H1 (cell line): Measurements from ENCODE around the gene USH2A. TPM values are rescaled to one million over a fixed set of nuclear protein-coding genes. Genes with fewer than 3 reads are reported as not detected.

Source experiments
- CTCF ChIA-PET: fragments of 300-600 bp; sonication (Branson Sonifier 250); formaldehyde crosslinking; loops from one replicate; lab custom pipeline; 2021; ENCODE audit not compliant: partially characterized antibody; lab: Charles Lee
- POLR2A ChIA-PET: fragments of 300-600 bp; sonication (Branson Sonifier 250); formaldehyde crosslinking; loops from one replicate; lab custom pipeline; 2021; ENCODE audit warnings: inconsistent platforms; ENCODE audit not compliant: partially characterized antibody; lab: Charles Lee
- DNase-seq, 2 experiments: peaks; one replicate each; pipeline versions ENCODE4 v3.0.0 to v3.0.0-alpha.2; 2010 to 2022; ENCODE audit warnings: low spot score in 2 of 2, low read depth in 1 of 2, mixed read lengths in 1 of 2
- FAIRE-seq: peaks from 2 replicates; lab custom pipeline; 2011; peaks lifted over from hg19 to GRCh38; lab: Jason Lieb, UNC
- H2AFZ ChIP-seq: 2 replicates; pipeline ENCODE4 v1.8.1; 2012; ENCODE audit warnings: low read length, inconsistent platforms
- H2AK5ac ChIP-seq: 2 replicates; pipeline ENCODE4 v1.6.1; 2013; ENCODE audit warnings: low read depth, low read length
- H2BK120ac ChIP-seq: replicated peaks from 2 replicates; pipeline ENCODE3; 2013; ENCODE audit warnings: low read depth, low read length, inconsistent platforms
- H2BK12ac ChIP-seq: 2 replicates; pipeline ENCODE4 v1.6.1; 2013; ENCODE audit warnings: low read depth, low read length
- H2BK15ac ChIP-seq: 2 replicates; pipeline ENCODE4 v1.6.1; 2013; ENCODE audit warnings: low read length
- H2BK20ac ChIP-seq: 2 replicates; pipeline ENCODE4 v1.6.1; 2013; ENCODE audit warnings: low read length
- H2BK5ac ChIP-seq: 2 replicates; pipeline ENCODE4 v1.6.1; 2013; ENCODE audit warnings: low read depth, low read length
- H3K14ac ChIP-seq: 2 replicates; pipeline ENCODE4 v1.6.1; 2013; ENCODE audit warnings: inconsistent platforms; ENCODE audit not compliant: insufficient read length
- H3K18ac ChIP-seq: 2 replicates; pipeline ENCODE4 v1.6.1; 2013; ENCODE audit warnings: low read length; ENCODE audit errors: extremely low read depth
- H3K23ac ChIP-seq: 2 replicates; pipeline ENCODE4 v1.6.1; 2013; ENCODE audit warnings: inconsistent platforms; ENCODE audit not compliant: insufficient read length
- H3K23me2 ChIP-seq: 2 replicates; pipeline ENCODE4 v1.6.1; 2013; ENCODE audit warnings: low read depth, low read length
- H3K27ac ChIP-seq: 2 replicates; pipeline ENCODE4 v1.6.1; 2011; ENCODE audit warnings: low read depth, low read length, inconsistent platforms
- H3K27me3 ChIP-seq, 4 experiments: replicated peaks in 1 of 4; 1 replicate in 1 of 4; 2 replicates in 3 of 4; pipeline versions ENCODE4 v1.6.1 to v1.8.1; 2011 to 2013; ENCODE audit warnings: low read length in 3 of 4, mild to moderate bottlenecking in 3 of 4, inconsistent platforms in 2 of 4, mixed read lengths in 2 of 4, moderate library complexity in 1 of 4; ENCODE audit not compliant: control insufficient read depth in 3 of 4, insufficient read depth in 3 of 4; ENCODE audit errors: extremely low read depth in 1 of 4
- H3K36me3 ChIP-seq, 4 experiments: 2 replicates each; pipeline versions ENCODE4 v1.6.1 to v1.8.1; 2011 to 2013; ENCODE audit warnings: mild to moderate bottlenecking in 4 of 4, low read length in 3 of 4, moderate library complexity in 2 of 4, control low read depth in 1 of 4, inconsistent platforms in 1 of 4; ENCODE audit not compliant: insufficient read depth in 4 of 4, control insufficient read depth in 2 of 4
- H3K4ac ChIP-seq: replicated peaks from 2 replicates; pipeline ENCODE3; 2013; ENCODE audit warnings: low read length, low read depth, mixed read lengths, inconsistent platforms; ENCODE audit not compliant: insufficient read length
- H3K4me1 ChIP-seq, 4 experiments: replicated peaks in 1 of 4; 1 replicate in 1 of 4; 2 replicates in 3 of 4; pipeline versions ENCODE4 v1.6.1 to v1.8.1; 2011 to 2013; ENCODE audit warnings: low read length in 3 of 4, inconsistent platforms in 2 of 4, mixed read lengths in 1 of 4; ENCODE audit not compliant: insufficient read depth in 4 of 4, control insufficient read depth in 3 of 4
- H3K4me2 ChIP-seq, 2 experiments: 2 replicates each; pipeline versions ENCODE4 v1.6.1 to v1.8.1; 2011 to 2013; ENCODE audit warnings: low read depth in 2 of 2, low read length in 2 of 2, control low read depth in 1 of 2, inconsistent platforms in 1 of 2, mild to moderate bottlenecking in 1 of 2; ENCODE audit not compliant: insufficient read depth in 1 of 2
- H3K4me3 ChIP-seq, 4 experiments: fragments of 200-600, 300-600 bp in 1 of 4; sonication (generic), shearing (Covaris generic), sonication (Bioruptor Twin) in 1 of 4; 2 replicates each; pipeline versions ENCODE4 v1.5.1 to v1.8.1; 2011 to 2016; ENCODE audit warnings: low read length in 4 of 4, low read depth in 3 of 4, control low read depth in 2 of 4, inconsistent platforms in 2 of 4, mild to moderate bottlenecking in 2 of 4, mixed read lengths in 1 of 4, moderate library complexity in 1 of 4; ENCODE audit not compliant: insufficient read depth in 2 of 4; ENCODE audit errors: extremely low read depth in 1 of 4
- H3K56ac ChIP-seq: replicated peaks from 2 replicates; pipeline ENCODE3; 2013; ENCODE audit warnings: low read depth, mild to moderate bottlenecking, mixed read lengths, low read length, inconsistent platforms; ENCODE audit not compliant: insufficient read length
- H3K79me1 ChIP-seq: 2 replicates; pipeline ENCODE4 v1.6.1; 2013; ENCODE audit warnings: low read depth, low read length, control low read depth
- H3K79me2 ChIP-seq, 2 experiments: 2 replicates each; pipeline versions ENCODE4 v1.6.1 to v1.8.1; 2012 to 2013; ENCODE audit warnings: low read length in 2 of 2, mild to moderate bottlenecking in 2 of 2, inconsistent platforms in 1 of 2; ENCODE audit not compliant: insufficient read depth in 2 of 2, control insufficient read depth in 1 of 2
- H3K9ac ChIP-seq, 4 experiments: replicated peaks in 1 of 4; 1 replicate in 1 of 4; 2 replicates in 3 of 4; pipeline versions ENCODE4 v1.6.1 to v1.8.1; 2011 to 2013; ENCODE audit warnings: low read depth in 3 of 4, low read length in 3 of 4, control low read depth in 2 of 4, mild to moderate bottlenecking in 2 of 4, moderate library complexity in 2 of 4, inconsistent platforms in 1 of 4; ENCODE audit errors: extremely low read depth in 1 of 4
- H3K9me3 ChIP-seq, 2 experiments: 2 replicates each; pipeline versions ENCODE4 v1.6.1 to v1.8.1; 2012 to 2013; ENCODE audit warnings: mild to moderate bottlenecking in 2 of 2, moderate library complexity in 2 of 2, control low read depth in 1 of 2, inconsistent platforms in 1 of 2, low read depth in 1 of 2, low read length in 1 of 2, mixed read lengths in 1 of 2; ENCODE audit not compliant: insufficient read depth in 2 of 2
- H4K20me1 ChIP-seq, 2 experiments: replicated peaks in 1 of 2; 2 replicates each; pipeline versions ENCODE3 to v1.8.1; 2011 to 2013; ENCODE audit warnings: inconsistent platforms in 2 of 2, low read length in 2 of 2, mild to moderate bottlenecking in 1 of 2; ENCODE audit not compliant: insufficient read depth in 2 of 2, control insufficient read depth in 1 of 2
- H4K5ac ChIP-seq: 2 replicates; pipeline ENCODE4 v1.6.1; 2013; ENCODE audit warnings: low read length, low read depth, mixed read lengths, inconsistent platforms; ENCODE audit not compliant: insufficient read length
- H4K8ac ChIP-seq: 2 replicates; pipeline ENCODE4 v1.8.0; 2013; ENCODE audit warnings: mild to moderate bottlenecking, moderate library complexity, low read length, inconsistent platforms; ENCODE audit not compliant: insufficient read depth; ENCODE audit errors: extremely low read depth
- H4K91ac ChIP-seq: replicated peaks from 2 replicates; pipeline ENCODE3; 2013; ENCODE audit warnings: low read length, mixed read lengths, inconsistent platforms; ENCODE audit not compliant: insufficient read length
- WGBS, 2 experiments: shearing (Covaris generic) in 1 of 2; methylation state at CpG; one replicate each; pipeline versions ENCODE4 v1.1.6 to v1.1.7; 2013 to 2015; ENCODE audit warnings: low lambda C conversion rate in 2 of 2, mixed read lengths in 2 of 2, inconsistent platforms in 1 of 2, low coverage in 1 of 2, missing lambda C conversion rate in 1 of 2; ENCODE audit not compliant: insufficient replicate concordance in 2 of 2, insufficient coverage in 1 of 2, insufficient read length in 1 of 2; ENCODE audit errors: extremely low coverage in 1 of 2, missing lambda C conversion rate in 1 of 2; 5-methylcytosine and 5-hydroxymethylcytosine counted together
- polyA plus RNA-seq, 7 experiments: library from polyadenylated mRNA; depleted of rRNA in 3 of 7; stranded (reverse) in 5 of 7; unstranded in 2 of 7; fragments of >200 nt in 5 of 7; fragments of 200-250 nt in 2 of 7; gene quantifications; 1 replicate in 5 of 7; 2 replicates in 1 of 7; 4 replicates in 1 of 7; pipeline versions ENCODE4 v1.2.1 to v1.2.3, GENCODE V29; 2011 to 2013; ENCODE audit warnings: missing spikeins in 2 of 7, mixed read lengths in 2 of 7
- total RNA-seq: library from RNA; stranded (reverse); fragmentation: NEBNext Ultra II Directional; extraction: Animal tissue kit (Norgen Biotek cat#: 25700); gene quantifications from 2 replicates; pipeline ENCODE4 v1.2.1, GENCODE V29; 2021

The USH2A gene
- total and polyA plus RNA-seq, 2 of the 8 experiments (the other 6 are each of a cell fraction or from before 2014, with no cell fraction given): 0.02 to 0.17 TPM

- H3K4me3 ChIP-seq: no peak overlapping the region
- H4K91ac ChIP-seq: no peak overlapping the region
- H4K8ac ChIP-seq: no peak overlapping the region
- no peak overlapping the region for H3K9ac ChIP-seq
- H3K4ac ChIP-seq: no peak overlapping the region
- H3K36me3 ChIP-seq: no peaks in the 10 kb centered on the region
- no peak overlapping the region for H2BK15ac ChIP-seq
- no peaks in the 10 kb centered on the region for H3K4me1 ChIP-seq
- H3K27ac ChIP-seq: no peak overlapping the region
- no peaks in the 10 kb centered on the region for H3K79me2 ChIP-seq
- no peak overlapping the region for H2BK12ac ChIP-seq
- CTCF ChIA-PET: no interaction called here
- 88% methylated on average over 4 of the region's 4 CpGs; no CpG with 5 or more reads in 1 of the 2 experiments for whole genome bisulfite sequencing, 2 experiments
- no peak overlapping the region for H4K5ac ChIP-seq
- no peaks in the 10 kb centered on the region for H3K79me1 ChIP-seq
- POLR2A ChIA-PET: no interaction called here
- no peak overlapping the region for H2BK5ac ChIP-seq
- H3K14ac ChIP-seq: no peak overlapping the region
- H2BK120ac ChIP-seq: no peak overlapping the region
- no peak for DNase-seq
- no peak overlapping the region for H3K23ac ChIP-seq
- no peaks in the 10 kb centered on the region for H3K23me2 ChIP-seq
- H3K4me2 ChIP-seq: no peak overlapping the region
- FAIRE-seq: no peak
- H3K18ac ChIP-seq: no peak overlapping the region
- H4K20me1 ChIP-seq: no peaks in the 10 kb centered on the region
- peaks cover 0 to 1% (median 0%) of the 10 kb centered on the region in 4 experiments; a peak in 1 of 7 replicates for H3K27me3 ChIP-seq
- no peak overlapping the region for H3K56ac ChIP-seq
- no peak overlapping the region for H2AK5ac ChIP-seq
- no peaks in the 10 kb centered on the region for H3K9me3 ChIP-seq
- H2BK20ac ChIP-seq: no peak overlapping the region
- H2AFZ ChIP-seq: no peak overlapping the region
Measured at GRCh38 chr1:216124192-216124781, 299.0 kb downstream of the USH2A start.
